DMS153 treated with DMSO at 0.1 percent for 48 hours (cell line): ENCODE data around the gene GSAP.
"Not testable (repeated sequence)": the region's sequence is repeated elsewhere in the genome, so short reads cannot be mapped to it uniquely, and the experiment has no call there.

Experiments used
- DNase-seq: peaks from one replicate; lab custom pipeline; 2025; ENCODE audit not compliant: unreplicated experiment; lab: John Stamatoyannopoulos, UW

Gene GSAP, protein sequence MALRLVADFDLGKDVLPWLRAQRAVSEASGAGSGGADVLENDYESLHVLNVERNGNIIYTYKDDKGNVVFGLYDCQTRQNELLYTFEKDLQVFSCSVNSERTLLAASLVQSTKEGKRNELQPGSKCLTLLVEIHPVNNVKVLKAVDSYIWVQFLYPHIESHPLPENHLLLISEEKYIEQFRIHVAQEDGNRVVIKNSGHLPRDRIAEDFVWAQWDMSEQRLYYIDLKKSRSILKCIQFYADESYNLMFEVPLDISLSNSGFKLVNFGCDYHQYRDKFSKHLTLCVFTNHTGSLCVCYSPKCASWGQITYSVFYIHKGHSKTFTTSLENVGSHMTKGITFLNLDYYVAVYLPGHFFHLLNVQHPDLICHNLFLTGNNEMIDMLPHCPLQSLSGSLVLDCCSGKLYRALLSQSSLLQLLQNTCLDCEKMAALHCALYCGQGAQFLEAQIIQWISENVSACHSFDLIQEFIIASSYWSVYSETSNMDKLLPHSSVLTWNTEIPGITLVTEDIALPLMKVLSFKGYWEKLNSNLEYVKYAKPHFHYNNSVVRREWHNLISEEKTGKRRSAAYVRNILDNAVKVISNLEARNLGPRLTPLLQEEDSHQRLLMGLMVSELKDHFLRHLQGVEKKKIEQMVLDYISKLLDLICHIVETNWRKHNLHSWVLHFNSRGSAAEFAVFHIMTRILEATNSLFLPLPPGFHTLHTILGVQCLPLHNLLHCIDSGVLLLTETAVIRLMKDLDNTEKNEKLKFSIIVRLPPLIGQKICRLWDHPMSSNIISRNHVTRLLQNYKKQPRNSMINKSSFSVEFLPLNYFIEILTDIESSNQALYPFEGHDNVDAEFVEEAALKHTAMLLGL

DNA sequence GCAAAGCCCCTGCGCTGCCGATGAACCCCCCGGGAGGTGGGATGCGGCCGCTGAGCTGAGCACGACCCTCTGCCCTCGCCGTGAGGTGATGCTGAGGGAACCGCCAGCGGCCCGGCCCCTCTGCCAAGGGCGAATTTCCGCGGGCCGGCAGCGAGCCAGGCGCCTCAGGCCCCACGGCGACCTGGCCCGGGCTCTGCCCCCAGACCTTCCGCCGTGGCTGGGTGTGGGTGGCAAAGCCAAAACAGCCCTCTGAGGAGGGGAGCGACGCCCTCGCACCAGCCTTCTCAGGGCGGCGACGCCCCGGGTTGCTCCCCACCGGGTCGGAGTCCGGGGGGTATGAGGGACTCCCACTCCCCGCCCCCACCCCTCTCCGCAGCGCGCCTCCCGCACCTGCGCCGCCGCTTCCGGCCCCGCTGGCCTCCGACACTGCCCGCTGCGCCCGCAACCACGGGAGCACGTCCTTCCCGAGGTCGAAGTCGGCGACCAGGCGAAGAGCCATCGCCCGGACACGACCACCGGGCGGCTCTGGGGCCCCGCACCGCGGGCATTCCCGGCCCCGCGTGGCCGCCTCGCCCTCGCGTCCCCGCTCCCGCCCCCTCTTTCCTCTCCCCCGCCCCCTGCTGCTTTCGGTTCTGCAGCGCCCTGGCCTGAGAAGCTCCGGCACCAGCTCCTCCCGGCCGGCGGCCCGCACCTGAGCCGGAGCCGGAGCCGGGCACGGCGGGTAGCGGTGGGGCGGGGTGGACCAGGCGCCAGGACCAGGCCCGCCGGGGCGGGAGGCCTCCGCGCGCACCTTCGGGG, at the start of gene GSAP:
TSS of gene GSAP (minus strand) at position 527 of the 798 bp plus-strand sequence. CDS start at position 499, 28 bp downstream.
- peak; percentile 63 for DNase-seq

DNA sequence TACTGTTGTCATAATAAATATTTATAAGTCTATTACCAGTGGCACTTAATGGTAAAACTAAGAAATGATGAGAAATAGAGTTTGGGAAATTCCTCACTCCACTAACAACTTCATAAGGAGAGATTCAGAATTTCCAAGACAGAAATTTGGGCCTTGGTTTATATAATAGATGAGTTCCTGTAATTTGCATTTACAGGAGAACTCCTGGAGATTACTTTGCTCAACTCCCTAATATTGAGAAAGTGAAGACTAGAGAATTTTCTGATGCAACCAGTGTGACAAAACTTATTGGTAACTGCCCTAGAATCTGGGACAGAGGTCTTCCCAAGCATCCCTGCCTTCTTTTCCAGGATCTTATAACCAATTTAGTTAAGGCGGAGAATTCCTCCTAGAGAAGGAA, 49.1 kb upstream of the GSAP start:
- DNase-seq: no peak

DNA sequence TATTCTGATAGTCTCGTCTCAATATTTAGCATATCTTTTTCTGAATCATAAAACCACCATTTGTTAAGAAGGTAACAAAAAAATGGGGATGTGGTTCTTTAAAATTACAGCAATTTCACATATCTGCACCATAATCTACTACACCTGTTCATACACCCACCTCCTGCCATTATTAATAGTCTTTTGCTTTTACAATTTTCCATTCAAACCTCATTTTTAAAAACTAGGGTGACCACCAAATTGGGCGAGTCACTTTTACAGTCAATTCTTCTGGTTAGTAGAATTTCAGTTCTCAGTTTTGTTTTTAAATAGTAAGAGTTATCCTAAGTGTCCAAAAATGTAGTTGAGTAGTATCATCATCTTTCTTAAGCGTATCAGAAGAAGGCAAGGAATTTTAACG, 48.4 kb upstream of the GSAP start:
- no peak for DNase-seq

DNA sequence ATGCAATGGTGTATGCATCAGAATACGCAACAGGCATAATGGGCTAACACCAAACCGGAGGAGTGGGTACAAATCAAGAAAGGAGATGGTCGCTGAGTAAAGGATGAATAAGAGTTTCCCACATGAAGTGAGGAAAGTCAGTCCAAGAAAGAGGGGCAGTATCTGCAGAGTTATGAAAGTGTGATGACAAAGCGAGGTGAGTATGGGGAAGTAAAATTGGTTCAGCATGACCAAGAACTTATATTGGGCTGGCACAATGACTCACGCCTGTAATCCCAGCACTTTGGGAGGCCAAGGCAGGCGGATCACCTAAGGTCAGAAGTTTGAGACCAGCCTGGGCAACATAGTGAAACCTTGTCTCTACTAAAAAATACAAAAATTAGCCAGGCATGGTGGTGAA, 47.5 kb upstream of the GSAP start:
- not testable (repeated sequence) for DNase-seq

DNA sequence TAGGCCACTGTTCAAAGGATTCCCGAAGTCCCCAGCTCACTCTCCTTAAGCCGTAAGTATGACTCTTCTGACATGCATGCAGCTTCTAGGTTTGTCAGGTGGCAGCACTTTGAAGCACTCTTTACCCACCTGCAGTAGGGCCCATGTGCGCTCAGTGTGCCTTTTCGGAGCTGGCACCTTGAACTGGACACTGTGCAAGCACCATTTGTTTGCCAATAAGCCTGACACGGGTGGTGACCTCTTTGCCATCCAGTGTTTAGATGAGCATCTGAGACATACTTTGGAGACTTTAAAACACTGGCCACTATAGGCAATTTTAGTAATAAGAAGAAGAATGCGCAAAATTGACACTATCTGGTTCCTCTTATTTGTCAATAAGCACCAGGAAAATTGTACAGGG, 45.7 kb upstream of the GSAP start:
- no peak for DNase-seq

DNA sequence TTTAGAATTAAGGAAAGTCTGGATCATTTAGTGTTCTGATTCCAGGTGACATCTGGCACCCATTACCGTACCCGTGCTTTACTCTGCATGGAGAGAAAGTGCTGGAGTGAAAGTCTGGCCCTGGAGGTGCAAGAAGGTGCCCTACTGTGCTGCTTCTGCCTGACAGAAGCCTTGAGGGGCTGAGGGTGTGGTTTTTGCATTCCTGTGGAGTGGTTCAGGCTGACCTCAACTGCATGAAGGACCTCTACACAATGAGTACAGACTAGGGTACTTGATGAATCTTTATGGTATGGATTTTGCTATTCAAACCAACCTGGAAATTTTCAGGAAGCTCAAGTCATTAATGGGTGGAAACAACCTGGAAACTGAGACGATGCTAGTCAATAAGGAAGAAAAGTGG, 45.1 kb upstream of the GSAP start:
- no peak for DNase-seq

DNA sequence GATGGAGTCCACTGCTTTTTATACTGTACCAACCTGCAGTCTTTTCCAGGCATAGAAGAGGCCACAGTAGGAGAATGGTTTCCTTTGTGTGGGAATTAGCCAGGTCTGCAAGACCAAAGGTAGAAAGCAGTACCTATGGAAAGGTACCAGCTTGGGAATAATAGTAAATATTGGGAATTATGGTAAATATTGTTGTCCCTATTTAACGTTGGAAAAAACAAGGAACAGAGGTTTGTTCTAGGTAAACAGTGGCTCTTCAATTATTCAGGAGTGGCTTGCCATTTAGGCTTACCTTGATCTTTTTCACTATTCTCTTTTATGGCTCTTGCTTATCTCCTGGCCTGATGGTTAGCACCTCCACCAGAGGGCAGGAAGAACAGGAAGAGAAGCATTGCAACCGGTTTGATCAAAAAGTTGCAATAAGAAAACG, 43.9 kb upstream of the GSAP start:
- no peak for DNase-seq

DNA sequence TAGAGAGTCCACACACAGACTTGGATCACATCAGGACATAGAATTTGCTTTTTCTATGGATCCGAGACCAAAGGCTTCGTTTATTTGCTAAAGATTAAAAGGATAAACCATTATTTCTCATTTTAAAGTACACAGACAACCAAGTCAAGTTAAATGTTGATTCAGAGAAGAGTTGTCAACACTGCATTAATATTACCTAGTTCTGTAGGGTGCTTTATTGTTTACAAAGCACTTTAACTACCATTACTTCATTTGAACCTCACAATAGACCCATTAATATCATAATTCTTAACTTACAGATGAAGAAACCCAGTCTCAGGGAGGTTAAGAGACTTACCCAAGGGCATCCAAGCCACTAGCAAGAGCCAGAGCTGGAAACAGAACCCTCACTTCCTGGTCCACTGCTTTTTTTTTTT, 43.2 kb upstream of the GSAP start:
- peak; percentile 43 for DNase-seq

DNA sequence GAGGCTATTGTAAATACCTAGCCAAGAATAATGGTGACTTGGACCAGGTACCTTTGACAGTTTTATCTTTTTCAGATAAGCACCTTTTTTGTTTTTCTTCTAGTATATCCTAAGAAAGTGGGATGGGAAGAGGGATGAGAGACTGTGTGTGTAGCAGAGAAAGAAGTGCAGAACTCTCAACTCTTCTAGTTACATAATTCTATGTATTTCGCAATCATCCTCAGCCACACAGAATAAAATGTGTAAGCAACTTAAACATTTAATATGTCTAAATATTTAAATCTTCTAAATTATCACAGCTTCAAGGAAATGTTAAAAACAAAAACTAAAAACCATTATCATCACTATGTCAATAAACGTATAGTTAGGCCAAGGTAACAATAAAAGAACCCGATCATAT, 42.6 kb upstream of the GSAP start:
- DNase-seq: no peak

DNA sequence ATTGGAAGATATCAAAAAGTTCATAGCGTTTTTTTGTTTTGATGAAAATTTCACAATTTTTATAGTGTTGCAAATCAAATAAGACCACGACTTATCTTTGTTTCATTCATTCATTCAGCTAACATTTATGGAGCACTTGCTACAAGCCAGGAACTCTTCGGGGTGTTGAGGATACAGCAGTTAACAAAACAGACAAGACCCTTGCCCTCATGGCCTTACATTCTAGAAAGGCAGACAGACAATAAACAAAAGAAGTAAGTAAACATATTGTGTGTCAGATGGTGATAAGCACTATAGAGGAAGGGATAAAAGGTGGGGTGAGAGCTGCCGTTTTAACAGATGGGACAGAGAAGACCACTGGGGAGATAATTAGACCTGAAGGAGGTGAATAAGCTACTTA, 41.6 kb upstream of the GSAP start:
- no peak for DNase-seq

DNA sequence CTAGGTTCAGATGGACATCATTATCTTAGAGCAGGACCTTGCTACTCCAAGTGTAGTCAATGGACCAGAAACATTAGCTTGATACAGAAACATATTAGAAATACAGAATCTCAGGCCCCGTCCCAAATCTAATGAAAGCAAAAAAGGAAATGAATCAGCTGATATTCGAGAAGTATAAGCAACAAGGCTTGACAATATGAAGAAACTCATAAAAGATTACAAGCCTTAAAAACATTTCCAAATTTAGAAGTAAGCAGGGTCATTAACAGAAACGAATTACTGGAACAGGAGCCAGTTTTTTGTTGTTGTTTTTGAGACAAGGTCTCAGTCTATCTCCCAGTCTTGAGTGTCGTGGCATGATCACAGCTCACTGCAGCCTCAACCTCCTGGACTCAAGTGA, 40.5 kb upstream of the GSAP start:
- no peak for DNase-seq

DNA sequence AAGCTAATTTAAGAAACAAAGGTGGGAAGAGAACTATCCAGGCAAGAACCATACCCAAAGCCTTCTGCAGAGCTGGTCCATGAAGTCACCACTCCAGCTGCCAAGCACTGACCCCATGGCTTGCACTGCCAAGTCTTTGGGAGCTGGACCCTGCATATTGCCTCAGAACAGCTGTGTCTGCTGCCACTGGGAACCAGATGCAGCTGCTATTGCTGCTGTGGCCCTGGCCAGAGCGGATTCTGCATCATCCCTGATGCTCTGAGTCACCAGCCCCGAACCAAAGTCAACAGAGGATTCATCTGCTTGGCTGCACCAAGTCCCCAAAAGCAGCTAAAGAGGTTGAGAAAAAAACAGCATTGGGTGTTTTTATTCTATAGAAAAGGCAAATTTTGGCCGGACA, 39.2 kb upstream of the GSAP start:
- no peak for DNase-seq

DNA sequence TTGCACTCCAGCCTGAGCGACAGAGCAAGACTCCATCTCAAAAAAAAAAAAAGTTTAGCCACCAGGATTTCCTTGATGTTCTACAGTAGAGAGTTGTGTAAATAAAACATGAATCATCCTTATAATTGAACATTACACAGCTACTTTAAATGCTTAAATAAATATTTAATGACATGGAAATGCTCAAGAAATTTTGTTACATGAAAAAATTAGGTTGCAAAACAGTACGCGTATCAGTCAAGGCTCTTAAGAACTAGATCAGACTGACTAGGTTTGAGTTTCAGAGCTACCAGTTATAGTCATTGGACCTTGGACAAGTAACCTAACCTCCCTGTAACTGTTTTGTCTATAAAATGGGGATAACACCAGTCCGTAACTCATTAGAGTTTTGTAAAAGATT, 38.7 kb upstream of the GSAP start:
- no peak for DNase-seq

DNA sequence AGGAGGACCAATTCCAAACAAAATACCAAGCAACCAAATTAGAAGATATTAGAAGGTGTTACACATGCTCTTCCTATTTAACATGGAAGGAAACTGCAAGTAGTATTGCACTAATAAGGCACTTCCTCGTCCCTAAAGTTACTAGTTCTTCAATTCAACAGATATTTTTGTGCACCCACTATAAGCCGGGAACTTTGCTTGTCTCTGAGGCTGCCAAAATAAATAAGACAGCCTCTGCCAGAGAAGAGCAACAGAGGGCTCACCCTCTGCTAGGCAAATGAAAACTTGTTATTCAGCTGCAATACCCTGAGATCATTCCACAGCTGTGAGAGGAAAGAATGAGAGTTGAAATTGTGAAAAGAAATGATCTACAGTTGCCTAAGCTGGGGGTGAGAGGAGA, 37.4 kb upstream of the GSAP start:
- DNase-seq: no peak

DNA sequence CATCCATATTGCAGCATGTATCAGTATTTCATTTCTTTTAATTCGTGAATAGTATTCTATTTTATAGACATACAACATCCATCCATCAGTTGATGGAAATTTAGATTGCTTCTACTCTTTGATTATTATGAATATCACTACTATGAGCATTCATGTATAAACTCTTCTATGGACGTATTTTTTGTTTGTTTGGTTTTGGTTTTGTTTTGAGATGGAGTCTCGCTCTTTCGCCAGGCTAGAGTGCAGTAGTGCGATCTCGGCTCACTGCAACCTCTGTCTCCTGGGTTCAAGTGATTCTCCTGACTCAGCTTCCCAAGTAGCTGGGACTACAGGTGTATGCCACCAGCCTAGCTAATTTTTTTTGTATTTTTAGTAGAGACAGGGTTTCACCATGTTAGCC, 35.8 kb upstream of the GSAP start:
- DNase-seq: not testable (repeated sequence)

DNA sequence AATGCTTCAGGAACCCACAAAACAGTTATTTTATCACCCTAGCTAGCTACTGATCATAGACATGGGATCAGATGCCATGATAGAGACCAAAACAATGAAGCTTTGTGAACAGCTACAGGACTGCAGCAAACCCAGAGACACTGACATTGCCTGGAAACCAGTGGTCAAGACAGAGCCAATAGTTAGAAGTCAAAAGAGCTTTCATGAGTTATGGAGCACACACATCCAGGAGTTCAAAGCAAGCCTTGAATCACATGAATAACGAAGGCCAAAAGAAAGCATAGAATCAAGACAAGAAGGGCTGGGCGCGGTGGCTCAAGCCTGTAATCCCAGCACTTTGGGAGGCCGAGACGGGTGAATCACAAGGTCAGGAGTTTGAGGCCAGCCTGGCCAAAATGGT, 34.5 kb upstream of the GSAP start:
- no peak for DNase-seq

DNA sequence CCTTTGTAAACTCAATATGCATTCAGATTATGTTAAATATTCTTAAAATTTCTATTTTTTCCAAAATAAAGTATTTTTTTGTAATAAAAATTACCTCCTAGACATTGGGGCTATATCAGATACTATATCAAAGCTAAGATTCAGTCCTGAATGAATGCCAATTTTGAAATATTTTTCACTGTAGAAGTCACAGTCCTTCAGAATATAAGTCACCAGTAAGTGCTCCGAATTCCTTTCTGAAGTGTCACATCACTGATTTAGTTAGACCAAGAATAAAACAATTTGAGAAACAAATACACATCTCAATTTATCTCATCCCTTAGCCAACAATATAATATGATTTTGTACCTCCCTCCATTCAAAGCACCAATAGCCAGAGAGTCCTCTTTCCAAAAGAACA, 33.9 kb upstream of the GSAP start:
- DNase-seq: no peak

DNA sequence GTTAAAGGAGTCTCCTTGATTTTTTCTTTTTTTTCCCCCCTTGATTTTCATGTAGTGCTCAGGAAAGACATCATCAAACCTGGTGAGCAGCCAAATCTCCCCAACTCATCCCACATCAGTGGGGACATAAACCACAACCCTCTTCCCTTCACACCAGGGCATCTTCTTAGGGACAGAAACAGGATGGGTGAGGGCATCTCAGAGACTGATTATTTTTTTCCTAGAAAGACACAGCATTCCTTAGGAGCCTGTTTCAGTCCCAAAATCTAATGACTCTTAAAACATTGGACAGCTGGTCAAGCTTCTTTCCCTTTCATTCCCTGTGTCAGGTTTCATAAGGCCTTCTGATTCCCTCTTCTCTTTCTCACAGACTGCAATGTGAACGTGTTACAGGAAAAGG, 31.5 kb upstream of the GSAP start:
- DNase-seq: no peak

DNA sequence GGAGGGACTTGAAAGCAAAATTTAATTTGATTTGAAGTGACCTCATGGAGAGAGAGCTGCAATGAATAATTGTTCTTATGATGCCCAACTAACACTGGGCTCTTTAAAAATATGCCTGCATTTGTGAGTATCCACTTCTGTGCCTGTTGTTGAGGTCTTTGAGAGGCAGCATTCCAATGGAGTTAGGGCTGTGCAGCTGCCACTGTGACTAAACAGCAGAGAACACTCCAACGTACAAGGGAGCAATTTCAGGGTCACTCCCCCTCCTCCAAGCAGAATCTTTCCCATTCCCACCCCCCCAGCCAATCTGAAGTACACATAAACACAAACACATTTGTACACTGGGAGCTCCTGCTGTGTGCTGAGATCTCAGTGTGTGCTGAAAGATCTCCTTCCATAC, 28.0 kb upstream of the GSAP start:
- DNase-seq: no peak

DNA sequence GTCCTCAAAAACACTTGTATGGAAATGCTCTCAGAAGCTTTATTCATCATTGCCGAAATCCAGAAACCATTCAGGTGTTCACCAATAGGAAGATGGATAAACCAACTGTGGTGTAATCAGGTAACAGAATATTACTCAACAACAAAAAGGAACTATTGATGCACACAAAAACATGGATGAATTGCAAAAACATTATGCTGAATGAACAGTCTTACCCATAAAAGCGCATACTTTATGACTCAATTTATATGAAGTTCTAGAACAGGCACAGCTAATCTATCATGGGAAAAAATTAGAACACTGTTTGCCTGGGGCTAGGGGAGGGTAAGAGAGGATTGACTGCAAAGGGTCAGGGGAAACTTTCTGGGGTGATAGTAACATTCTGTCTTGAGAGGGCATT, 26.9 kb upstream of the GSAP start:
- DNase-seq: no peak

DNA sequence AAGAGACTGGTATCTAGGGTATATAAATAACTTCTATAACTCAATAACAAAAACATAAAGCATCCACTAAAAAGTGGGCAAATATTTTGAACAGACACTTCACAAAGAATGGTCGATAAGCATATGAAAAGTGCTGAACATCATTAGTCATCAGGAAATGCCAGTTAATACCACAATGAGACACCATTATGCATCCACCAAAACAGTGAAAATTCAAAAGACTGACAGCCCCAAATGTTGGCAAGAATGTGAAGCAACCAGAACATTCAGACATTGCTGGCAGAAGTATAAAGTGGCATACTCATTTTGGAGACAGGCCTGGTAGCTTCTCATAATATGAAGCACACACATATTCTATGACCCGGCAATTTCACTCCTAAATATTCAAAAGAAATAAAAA, 26.5 kb upstream of the GSAP start:
- no peak for DNase-seq

DNA sequence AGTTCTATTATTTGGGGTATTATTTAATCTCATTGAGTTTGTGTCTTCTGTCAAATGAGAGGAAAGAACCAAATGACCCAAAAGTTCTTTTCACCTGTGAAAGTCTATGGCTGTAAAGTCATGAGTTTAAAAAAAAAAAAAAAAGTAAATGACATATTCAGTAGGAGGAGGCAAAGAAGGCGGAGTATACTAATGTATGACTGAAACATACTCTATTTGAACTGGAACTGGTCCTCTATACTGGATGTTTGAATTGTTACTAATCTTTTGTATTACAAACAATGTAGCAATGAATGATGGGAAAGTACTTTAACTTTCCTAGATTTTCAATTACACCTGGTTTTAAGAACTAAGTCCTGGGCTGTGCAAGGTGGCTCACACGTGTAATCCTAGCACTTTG, 24.9 kb upstream of the GSAP start:
- DNase-seq: no peak
